Epithelial cell of esophagus (primary cell): ENCODE measurements around the gene DPP7.
"Not testable (repeated sequence)": the region's sequence is repeated elsewhere in the genome, so short reads cannot be mapped to it uniquely, and the experiment has no call there.

Experiments used
- DNase-seq: peaks from one replicate; pipeline ENCODE4 v3.0.0; 2010; ENCODE audit warnings: low read depth
- H3K4me3 ChIP-seq: 2 replicates; pipeline ENCODE4 v1.5.1; 2011; ENCODE audit warnings: mild to moderate bottlenecking, low read length, control low read depth
- TF ChIP-seq, protein P1 (sequence below): IDR thresholded peaks from 2 replicates; pipeline ENCODE4 v1.5.1; 2011; ENCODE audit warnings: low read depth, mild to moderate bottlenecking, low read length, control low read depth, inconsistent platforms; ENCODE audit not compliant: insufficient read depth; ENCODE audit errors: missing control alignments

The DPP7 gene

DNA sequence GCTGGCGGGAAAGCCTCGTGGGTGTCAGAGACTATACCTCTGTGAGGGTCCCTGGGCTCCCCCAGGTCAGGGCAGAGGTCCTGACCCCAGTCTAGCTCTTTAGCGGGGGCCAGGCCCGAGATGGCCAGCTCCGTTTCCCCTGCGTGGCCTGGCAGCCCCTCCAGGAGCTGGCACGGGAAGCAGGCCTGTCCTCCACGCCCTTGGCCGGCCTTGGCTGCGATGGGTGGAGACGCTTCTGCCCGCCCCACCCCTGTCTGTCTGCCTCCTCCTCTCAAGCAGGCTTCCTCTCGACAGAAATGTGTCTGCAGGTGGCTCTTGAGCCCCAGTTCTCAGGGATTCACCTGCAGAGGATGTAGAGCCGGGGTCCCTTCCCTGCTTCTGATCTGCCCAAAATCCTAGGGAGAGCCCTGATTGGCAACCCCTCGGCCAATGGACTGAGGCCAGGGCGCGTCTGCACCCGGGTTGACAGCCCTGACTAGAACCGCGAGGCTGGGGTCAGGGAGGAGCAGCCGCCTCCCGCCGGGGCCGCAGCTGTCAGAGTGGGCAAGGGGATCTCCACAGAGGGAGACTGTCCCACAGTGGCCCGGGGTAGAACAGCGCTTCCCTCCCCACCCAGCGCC is 21.8 kb upstream of the DPP7 start:
- no peak for DNase-seq
- no peak overlapping the region for H3K4me3 ChIP-seq
- TF ChIP-seq, protein P1, sequence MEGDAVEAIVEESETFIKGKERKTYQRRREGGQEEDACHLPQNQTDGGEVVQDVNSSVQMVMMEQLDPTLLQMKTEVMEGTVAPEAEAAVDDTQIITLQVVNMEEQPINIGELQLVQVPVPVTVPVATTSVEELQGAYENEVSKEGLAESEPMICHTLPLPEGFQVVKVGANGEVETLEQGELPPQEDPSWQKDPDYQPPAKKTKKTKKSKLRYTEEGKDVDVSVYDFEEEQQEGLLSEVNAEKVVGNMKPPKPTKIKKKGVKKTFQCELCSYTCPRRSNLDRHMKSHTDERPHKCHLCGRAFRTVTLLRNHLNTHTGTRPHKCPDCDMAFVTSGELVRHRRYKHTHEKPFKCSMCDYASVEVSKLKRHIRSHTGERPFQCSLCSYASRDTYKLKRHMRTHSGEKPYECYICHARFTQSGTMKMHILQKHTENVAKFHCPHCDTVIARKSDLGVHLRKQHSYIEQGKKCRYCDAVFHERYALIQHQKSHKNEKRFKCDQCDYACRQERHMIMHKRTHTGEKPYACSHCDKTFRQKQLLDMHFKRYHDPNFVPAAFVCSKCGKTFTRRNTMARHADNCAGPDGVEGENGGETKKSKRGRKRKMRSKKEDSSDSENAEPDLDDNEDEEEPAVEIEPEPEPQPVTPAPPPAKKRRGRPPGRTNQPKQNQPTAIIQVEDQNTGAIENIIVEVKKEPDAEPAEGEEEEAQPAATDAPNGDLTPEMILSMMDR, result no peak

DNA sequence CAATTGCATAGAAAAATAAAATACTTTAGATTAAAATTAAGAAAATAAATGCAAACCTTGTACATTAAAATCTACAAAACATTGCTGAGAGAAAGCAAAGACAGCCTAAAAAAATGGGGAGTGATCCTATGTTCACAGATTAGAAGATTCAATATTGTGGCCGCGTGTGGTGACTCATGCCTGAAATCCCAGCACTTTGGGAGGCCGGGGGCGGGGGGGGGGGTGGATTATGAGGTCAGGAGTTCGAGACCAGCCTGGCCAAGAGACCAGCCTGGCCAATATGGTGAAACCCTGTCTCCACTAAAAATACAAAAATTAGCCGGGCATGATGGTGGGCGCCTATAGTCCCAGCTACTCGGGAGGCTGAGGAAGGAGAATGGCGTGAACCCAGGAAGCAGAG is 20.6 kb upstream of the DPP7 start:
- not testable (repeated sequence) for DNase-seq, H3K4me3 ChIP-seq

DNA sequence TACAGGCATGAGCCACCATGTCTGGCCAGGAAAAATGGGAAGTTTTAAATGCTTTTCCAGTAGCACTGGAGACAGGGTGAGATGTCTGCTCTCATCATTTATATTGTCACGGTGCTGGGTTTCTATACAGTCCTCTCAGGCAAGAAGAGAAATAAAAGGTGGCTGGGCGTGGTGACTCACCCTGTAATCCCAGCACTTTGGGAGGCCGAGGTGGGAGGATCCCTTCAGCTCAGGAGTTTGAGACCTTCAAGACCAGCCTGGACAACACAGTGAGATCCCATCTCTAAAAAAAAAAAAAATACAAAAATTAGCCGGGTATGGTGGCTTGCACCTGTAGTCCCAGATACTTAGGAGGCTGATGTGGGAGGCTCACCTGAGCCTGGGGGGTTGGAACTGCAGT is 19.7 kb upstream of the DPP7 start:
- DNase-seq, result no peak
- TF ChIP-seq, protein P1, result no peak
- no peak overlapping the region for H3K4me3 ChIP-seq

DNA sequence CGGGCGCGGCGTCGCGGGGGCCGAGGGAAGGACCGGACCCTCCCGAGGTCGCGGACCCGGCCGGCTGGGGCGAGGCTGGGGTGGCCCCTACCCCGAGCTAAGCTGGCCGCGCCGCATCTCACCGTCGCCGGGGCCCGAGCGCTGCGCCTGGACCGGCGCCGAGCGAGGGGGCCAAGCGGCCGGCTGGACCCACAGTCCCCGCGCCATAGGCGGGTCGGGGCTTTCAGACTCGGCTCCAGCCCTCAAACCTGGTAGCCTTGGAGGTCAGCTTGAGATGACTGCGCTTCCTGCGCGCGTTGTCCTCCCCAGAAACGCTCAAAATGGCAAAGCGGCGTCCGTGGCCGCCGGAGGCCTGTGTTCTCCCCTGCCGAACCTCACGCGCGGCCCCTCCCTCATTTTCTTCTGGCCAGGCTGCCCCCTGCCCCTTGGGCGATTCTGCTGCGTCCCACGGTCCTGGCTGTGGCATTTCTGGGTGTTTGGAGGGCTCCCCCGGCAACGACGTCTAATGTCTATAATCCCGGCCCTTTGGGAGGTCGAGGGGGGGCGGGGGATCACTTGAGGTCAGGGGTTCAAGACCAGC is 15.7 kb upstream of the DPP7 start:
- TF ChIP-seq, protein P1, result no peak
- H3K4me3 ChIP-seq, result peak overlapping the region; percentile 78
- no peak for DNase-seq

DNA sequence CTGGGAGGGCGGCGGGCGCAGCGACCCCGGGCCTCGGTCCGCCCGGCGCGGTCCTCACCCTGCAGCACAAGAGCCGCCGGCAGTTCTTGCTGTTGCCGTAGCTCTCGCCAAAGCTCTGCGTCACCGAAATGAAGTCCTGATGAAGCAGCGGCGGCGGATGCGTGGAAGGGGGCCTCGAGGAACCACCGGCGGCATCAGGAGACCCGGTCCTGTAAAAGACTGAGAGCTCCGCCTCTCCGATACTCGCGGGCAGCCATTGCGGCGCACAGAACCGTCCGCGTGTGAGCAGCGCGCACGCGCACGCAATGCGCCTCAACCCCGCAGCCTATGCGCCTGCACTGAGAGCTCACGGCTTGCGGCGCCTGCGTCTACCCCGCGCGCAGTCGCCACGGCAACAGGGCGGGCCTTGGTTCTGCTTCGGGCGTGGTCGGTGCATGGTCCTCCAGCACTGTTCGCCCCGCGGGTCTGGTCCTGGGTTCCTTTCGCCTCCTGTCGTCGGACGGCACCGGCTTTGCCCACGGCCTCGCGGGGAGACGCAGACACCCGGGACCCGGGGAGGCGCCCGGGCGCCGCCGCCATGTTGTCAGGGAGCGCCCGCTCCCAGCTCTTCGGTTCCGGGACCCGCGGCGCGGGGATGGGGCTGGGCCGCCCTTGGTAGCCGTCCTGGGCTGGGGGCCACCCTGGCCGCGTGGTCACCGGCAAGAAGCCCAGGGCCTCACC is 15.1 kb upstream of the DPP7 start:
- peak; percentile 95 for DNase-seq
- TF ChIP-seq, protein P1, result no peak
- H3K4me3 ChIP-seq, result peak overlapping the region; percentile 78

DNA sequence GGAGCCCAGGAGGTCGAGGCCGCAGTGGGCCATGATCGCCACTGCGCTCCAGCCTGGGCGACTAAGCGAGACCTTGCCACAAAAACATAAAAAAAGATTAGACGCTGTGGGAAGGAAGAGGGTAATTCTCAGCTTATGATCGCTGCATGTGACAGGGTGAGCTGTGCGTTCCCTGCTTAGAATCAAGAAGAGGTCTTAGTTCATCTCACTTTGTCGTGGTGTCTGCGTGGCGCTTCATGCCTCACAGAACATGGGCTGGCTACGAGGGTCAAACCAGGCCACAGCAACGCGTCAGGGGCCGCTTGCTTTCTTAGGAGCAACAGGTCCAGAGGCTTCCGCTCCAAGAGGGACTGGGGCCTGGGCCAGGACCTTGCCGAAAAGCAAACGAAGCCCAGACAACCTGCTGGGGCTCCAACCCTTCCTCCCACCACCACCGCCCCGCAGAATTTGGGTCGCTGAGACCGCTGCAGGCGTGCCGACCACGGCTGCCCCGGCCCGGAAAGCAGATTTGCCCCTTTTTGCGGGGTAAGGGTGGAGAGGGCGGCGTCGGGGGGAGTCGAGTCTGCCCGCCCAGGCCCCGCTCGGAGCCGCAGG is 14.4 kb upstream of the DPP7 start:
- TF ChIP-seq, protein P1, result no peak
- DNase-seq, result no peak
- H3K4me3 ChIP-seq, result peak overlapping the region; percentile 78

DNA sequence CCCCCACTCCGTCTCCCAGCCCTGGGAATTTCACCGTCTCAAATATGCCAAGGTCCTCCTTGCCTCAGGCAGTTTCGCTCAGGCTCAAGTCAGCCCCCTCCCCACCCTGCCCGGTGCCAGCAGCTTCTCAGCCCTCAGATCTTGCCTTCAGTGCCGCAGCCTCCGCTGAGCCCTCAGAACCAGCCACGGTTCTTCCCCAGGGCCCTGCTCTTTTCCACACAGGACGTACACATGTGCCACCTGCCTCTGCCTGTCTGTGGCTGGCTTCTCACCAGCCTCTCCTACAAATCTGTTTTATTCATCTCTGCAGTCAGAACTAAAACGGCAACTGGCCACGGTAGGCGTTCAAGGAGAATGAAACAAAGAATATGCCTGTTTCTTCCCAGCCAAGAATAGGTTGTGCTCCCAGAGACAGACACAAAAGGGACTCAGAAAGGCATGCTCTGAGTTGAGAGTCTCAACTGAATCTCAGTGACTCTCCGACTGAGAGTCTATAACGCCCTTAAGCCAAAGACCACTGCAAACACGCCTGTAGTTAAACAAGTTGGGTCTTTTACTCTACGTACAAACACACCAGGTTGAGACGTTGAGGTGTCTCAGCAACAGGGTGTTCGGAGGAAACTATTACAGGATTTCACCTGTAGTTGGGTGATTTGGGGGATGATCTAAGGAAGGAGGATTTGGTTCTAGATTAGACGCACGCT is 13.8 kb upstream of the DPP7 start:
- no peak for DNase-seq
- TF ChIP-seq, protein P1, result no peak

More for the DNA sequence above, 13.8 kb upstream of the DPP7 start:
- H3K4me3 ChIP-seq, result peak overlapping the region; percentile 78
